ENCODE data around the gene PLAC1.
A peak's percentile ranks its signal among the peaks of the same experiment; 100 is the strongest.

The PLAC1 gene

GRCh38 chrX:134683351-134684005 is 25.2 kb upstream of the PLAC1 start:
- no peak overlapping the region for H3K4me3 ChIP-seq (replicated peaks; ENCODE audit: low read depth, low read length)
- no peak for TF ChIP-seq CTCF (IDR thresholded peaks at IDR 0.05; ENCODE audit: low read length, missing control alignments)
- no peak for DNase-seq (ENCODE audit: low read depth)

GRCh38 chrX:134682081-134682480 is 23.8 kb upstream of the PLAC1 start:
- TF ChIP-seq CTCF (IDR thresholded peaks at IDR 0.05; ENCODE audit: low read length, missing control alignments), result no peak
- H3K4me3 ChIP-seq (replicated peaks; ENCODE audit: low read depth, low read length), result no peak overlapping the region
- DNase-seq (ENCODE audit: low read depth), result no peak

DNA sequence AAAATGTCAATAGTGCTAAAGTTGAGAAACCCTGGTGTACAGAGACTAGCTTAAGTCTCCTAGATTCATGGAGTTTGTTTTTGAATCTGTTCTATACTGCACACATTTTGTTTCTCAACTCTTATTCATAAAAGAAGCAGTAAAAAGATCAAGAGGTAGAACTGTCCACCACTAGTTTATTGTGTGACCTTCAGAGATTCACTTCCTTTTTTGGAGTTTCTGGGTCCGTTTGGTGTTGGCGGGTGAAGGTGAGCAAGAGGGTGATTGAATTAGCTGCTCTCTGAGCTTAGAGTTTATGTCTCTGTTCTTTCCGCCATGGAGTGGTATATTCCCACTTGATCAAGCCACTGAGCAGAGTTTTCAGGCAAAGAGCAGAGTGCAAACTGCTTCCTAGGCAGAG is 21.4 kb upstream of the PLAC1 start:
- no peak overlapping the region for H3K4me3 ChIP-seq (replicated peaks; ENCODE audit: low read depth, low read length)
- TF ChIP-seq CTCF (IDR thresholded peaks at IDR 0.05; ENCODE audit: low read length, missing control alignments), result no peak
- no peak for DNase-seq (ENCODE audit: low read depth)

- DNase-seq (ENCODE audit: low read depth), result no peak
- H3K4me3 ChIP-seq (replicated peaks; ENCODE audit: low read depth, low read length), result no peak overlapping the region
- TF ChIP-seq CTCF (IDR thresholded peaks at IDR 0.05; ENCODE audit: low read length, missing control alignments), result no peak
Observed at GRCh38 chrX:134679221-134679620, 20.9 kb upstream of the PLAC1 start.

DNA sequence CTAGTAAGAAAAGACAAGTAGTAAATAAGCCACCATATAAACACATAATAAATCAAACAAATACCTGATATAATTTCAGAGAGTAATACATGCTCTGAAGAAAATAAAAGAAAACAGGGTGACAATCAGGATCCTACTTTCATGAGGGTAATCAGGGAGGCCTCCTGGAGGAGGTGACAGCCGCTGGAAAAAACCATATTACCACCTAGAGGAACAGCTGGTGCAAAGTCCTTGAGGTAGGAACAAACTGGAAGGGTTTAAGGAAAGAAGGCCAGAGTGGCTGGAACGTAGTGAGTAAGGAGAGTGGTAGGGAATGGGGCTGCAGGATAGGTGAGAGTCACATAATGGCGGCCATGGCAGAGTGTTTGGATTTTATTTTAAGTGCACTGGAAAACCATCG is 19.1 kb upstream of the PLAC1 start:
- no peak for DNase-seq (ENCODE audit: low read depth)

GRCh38 chrX:134676436-134676835 is 18.2 kb upstream of the PLAC1 start:
- no peak overlapping the region for H3K4me3 ChIP-seq (replicated peaks; ENCODE audit: low read depth, low read length)
- DNase-seq (ENCODE audit: low read depth), result peak; percentile 83
- no peak for TF ChIP-seq CTCF (IDR thresholded peaks at IDR 0.05; ENCODE audit: low read length, missing control alignments)

More for the DNA sequence above, 19.1 kb upstream of the PLAC1 start:
- no peak overlapping the region for H3K4me3 ChIP-seq (replicated peaks; ENCODE audit: low read depth, low read length)
- TF ChIP-seq CTCF (IDR thresholded peaks at IDR 0.05; ENCODE audit: low read length, missing control alignments), result no peak

DNA sequence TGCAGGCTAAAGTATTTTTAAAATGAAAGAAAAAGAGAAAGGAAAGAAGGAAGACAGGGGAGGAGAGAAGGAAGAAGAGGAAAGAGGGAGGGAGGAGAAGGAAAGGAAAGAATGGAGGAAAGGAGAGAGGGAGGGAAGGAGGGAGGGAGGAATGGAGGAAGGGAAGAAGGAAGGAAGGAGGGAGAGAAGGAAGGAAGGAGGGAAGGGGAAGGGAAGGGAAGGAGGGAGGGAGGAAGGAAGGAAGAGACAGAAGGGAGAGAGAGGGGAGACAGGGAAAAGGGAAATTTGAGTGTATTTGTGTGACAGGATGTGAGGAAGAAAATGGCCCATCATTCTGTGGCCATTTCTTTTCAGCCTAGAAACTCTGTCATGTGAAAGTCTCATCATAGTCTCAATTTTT is 14.9 kb upstream of the PLAC1 start:
- TF ChIP-seq CTCF (IDR thresholded peaks at IDR 0.05; ENCODE audit: low read length, missing control alignments), result no peak
- no peak overlapping the region for H3K4me3 ChIP-seq (replicated peaks; ENCODE audit: low read depth, low read length)
- DNase-seq (ENCODE audit: low read depth), result no peak
